ENCODE measurements around the gene MSANTD3.

Gene MSANTD3

GRCh38 chr9:100443781-100444768, 17.1 kb downstream of the MSANTD3 start:
- DNase-seq (ENCODE audit: low spot score in 2 of 2) (no peak), ATAC-seq (no peak)
- no peak overlapping the region for H3K4me3 Mint-ChIP-seq
- H3K27ac Mint-ChIP-seq = no peak overlapping the region
- H3K9me3 Mint-ChIP-seq = no peaks in the 10 kb centered on the region
- H3K4me1 Mint-ChIP-seq = peaks cover 6% of the 10 kb centered on the region
- peaks cover 31% of the 10 kb centered on the region for H3K36me3 Mint-ChIP-seq

GRCh38 chr9:100445161-100445902, 18.4 kb downstream of the MSANTD3 start:
- ATAC-seq (no peak), DNase-seq (ENCODE audit: low spot score in 2 of 2) (no peak)
- Mint-ChIP-seq H3K27ac (no peak overlapping the region), H3K4me3 (no peak overlapping the region), H3K36me3 (peaks cover 31% of the 10 kb centered on the region), H3K4me1 (peaks cover 13% of the 10 kb centered on the region), H3K9me3 (no peaks in the 10 kb centered on the region)

- H3K9me3 Mint-ChIP-seq = no peaks in the 10 kb centered on the region
- H3K4me3 Mint-ChIP-seq = no peak overlapping the region
- H3K36me3 Mint-ChIP-seq = peaks cover 38% of the 10 kb centered on the region
- DNase-seq (ENCODE audit: low spot score in 2 of 2) = no peak
- H3K27ac Mint-ChIP-seq = no peak overlapping the region
- H3K4me1 Mint-ChIP-seq = peaks cover 13% of the 10 kb centered on the region
- ATAC-seq = no peak
Measured at GRCh38 chr9:100445903-100446549, 19.1 kb downstream of the MSANTD3 start.

- H3K36me3 Mint-ChIP-seq = peaks cover 36% of the 10 kb centered on the region
- no peak for ATAC-seq
- no peak overlapping the region for H3K27ac Mint-ChIP-seq
- peaks cover 13% of the 10 kb centered on the region for H3K4me1 Mint-ChIP-seq
- H3K9me3 Mint-ChIP-seq = no peaks in the 10 kb centered on the region
- DNase-seq (ENCODE audit: low spot score in 2 of 2) = no peak
- no peak overlapping the region for H3K4me3 Mint-ChIP-seq
Measured at GRCh38 chr9:100447041-100447440, 20.1 kb downstream of the MSANTD3 start.

GRCh38 chr9:100448266-100448665, 21.3 kb downstream of the MSANTD3 start:
- Mint-ChIP-seq H3K36me3 (peaks cover 30% of the 10 kb centered on the region), H3K27ac (no peak overlapping the region), H3K9me3 (no peaks in the 10 kb centered on the region), H3K4me1 (peaks cover 13% of the 10 kb centered on the region), H3K4me3 (no peak overlapping the region)
- DNase-seq (ENCODE audit: low spot score in 2 of 2) (no peak), ATAC-seq (no peak)

- Mint-ChIP-seq H3K27ac (no peak overlapping the region), H3K4me1 (peaks cover 9% of the 10 kb centered on the region), H3K36me3 (peaks cover 21% of the 10 kb centered on the region), H3K9me3 (no peaks in the 10 kb centered on the region), H3K4me3 (no peak overlapping the region)
- DNase-seq (ENCODE audit: low spot score in 2 of 2) = no peak
- ATAC-seq = peak; percentile 77
Measured at GRCh38 chr9:100449420-100449819, 22.5 kb downstream of the MSANTD3 start.

GRCh38 chr9:100452894-100453293, 26.0 kb downstream of the MSANTD3 start:
- no peak overlapping the region for H3K4me3 Mint-ChIP-seq
- DNase-seq (ENCODE audit: low spot score in 2 of 2) = no peak
- H3K4me1 Mint-ChIP-seq = peaks cover 8% of the 10 kb centered on the region
- no peak for ATAC-seq
- H3K36me3 Mint-ChIP-seq = peaks cover 17% of the 10 kb centered on the region
- no peak overlapping the region for H3K27ac Mint-ChIP-seq
- no peaks in the 10 kb centered on the region for H3K9me3 Mint-ChIP-seq

- no peaks in the 10 kb centered on the region for H3K4me1 Mint-ChIP-seq
- peaks cover 16% of the 10 kb centered on the region for H3K36me3 Mint-ChIP-seq
- no peak overlapping the region for H3K4me3 Mint-ChIP-seq
- DNase-seq (ENCODE audit: low spot score in 2 of 2) (no peak), ATAC-seq (no peak)
- no peaks in the 10 kb centered on the region for H3K9me3 Mint-ChIP-seq
- H3K27ac Mint-ChIP-seq = no peak overlapping the region
Measured at GRCh38 chr9:100455470-100455869, 28.5 kb downstream of the MSANTD3 start.

- Mint-ChIP-seq H3K9me3 (no peaks in the 10 kb centered on the region), H3K36me3 (peaks cover 3% of the 10 kb centered on the region), H3K27ac (no peak overlapping the region), H3K4me3 (no peak overlapping the region), H3K4me1 (no peaks in the 10 kb centered on the region)
- ATAC-seq (no peak), DNase-seq (ENCODE audit: low spot score in 2 of 2) (no peak)
Measured at GRCh38 chr9:100457517-100457916, 30.6 kb downstream of the MSANTD3 start.

- Mint-ChIP-seq H3K9me3 (no peaks in the 10 kb centered on the region), H3K4me3 (no peak overlapping the region), H3K36me3 (no peaks in the 10 kb centered on the region), H3K27ac (no peak overlapping the region), H3K4me1 (no peaks in the 10 kb centered on the region)
- ATAC-seq = no peak
- DNase-seq (ENCODE audit: low spot score in 2 of 2) = no peak
Measured at GRCh38 chr9:100459963-100460362, 33.0 kb downstream of the MSANTD3 start.

- DNase-seq (ENCODE audit: low spot score in 2 of 2) = no peak
- Mint-ChIP-seq H3K27ac (no peak overlapping the region), H3K4me3 (no peak overlapping the region), H3K4me1 (no peaks in the 10 kb centered on the region), H3K36me3 (no peaks in the 10 kb centered on the region), H3K9me3 (no peaks in the 10 kb centered on the region)
- ATAC-seq = no peak
Measured at GRCh38 chr9:100465274-100465673, 38.3 kb downstream of the MSANTD3 start.

- no peak for DNase-seq (ENCODE audit: low spot score in 2 of 2)
- no peak overlapping the region for H3K27ac Mint-ChIP-seq
- no peaks in the 10 kb centered on the region for H3K36me3 Mint-ChIP-seq
- H3K4me1 Mint-ChIP-seq = no peaks in the 10 kb centered on the region
- no peak for ATAC-seq
- no peak overlapping the region for H3K4me3 Mint-ChIP-seq
- no peaks in the 10 kb centered on the region for H3K9me3 Mint-ChIP-seq
Measured at GRCh38 chr9:100465761-100466160, 38.8 kb downstream of the MSANTD3 start.

- Mint-ChIP-seq H3K27ac (no peak overlapping the region), H3K36me3 (no peaks in the 10 kb centered on the region), H3K9me3 (no peaks in the 10 kb centered on the region), H3K4me3 (no peak overlapping the region), H3K4me1 (no peaks in the 10 kb centered on the region)
- ATAC-seq (no peak), DNase-seq (ENCODE audit: low spot score in 2 of 2) (no peak)
Measured at GRCh38 chr9:100466171-100466828, 39.4 kb downstream of the MSANTD3 start.

GRCh38 chr9:100466829-100467221, 39.9 kb downstream of the MSANTD3 start:
- DNase-seq (ENCODE audit: low spot score in 2 of 2) (no peak), ATAC-seq (no peak)
- H3K36me3 Mint-ChIP-seq = no peaks in the 10 kb centered on the region
- H3K4me1 Mint-ChIP-seq = no peaks in the 10 kb centered on the region
- H3K27ac Mint-ChIP-seq = no peak overlapping the region
- H3K9me3 Mint-ChIP-seq = no peaks in the 10 kb centered on the region
- no peak overlapping the region for H3K4me3 Mint-ChIP-seq

GRCh38 chr9:100468041-100468440, 41.1 kb downstream of the MSANTD3 start:
- DNase-seq (ENCODE audit: low spot score in 2 of 2) = no peak
- no peak overlapping the region for H3K27ac Mint-ChIP-seq
- no peak for ATAC-seq
- H3K36me3 Mint-ChIP-seq = no peaks in the 10 kb centered on the region
- no peak overlapping the region for H3K4me3 Mint-ChIP-seq
- no peaks in the 10 kb centered on the region for H3K9me3 Mint-ChIP-seq
- H3K4me1 Mint-ChIP-seq = no peaks in the 10 kb centered on the region

All from stimulated activated effector memory CD8-positive, alpha-beta T cell treated with anti-CD3 and anti-CD28 coated beads, Interleukin-12 subunit alpha, Interleukin-12 subunit beta, amount 100 ng/mL, for 72 hours (primary cell).